D341Med (cell line): ENCODE results near the gene CCDC88A.
"Not testable (repeated sequence)": the region's sequence is repeated elsewhere in the genome, so short reads cannot be mapped to it uniquely, and the experiment has no call there.

Experiments
- DNase-seq: peaks from one replicate; pipeline ENCODE4 v3.0.0; 2012; ENCODE audit warnings: low spot score

CCDC88A gene, protein sequence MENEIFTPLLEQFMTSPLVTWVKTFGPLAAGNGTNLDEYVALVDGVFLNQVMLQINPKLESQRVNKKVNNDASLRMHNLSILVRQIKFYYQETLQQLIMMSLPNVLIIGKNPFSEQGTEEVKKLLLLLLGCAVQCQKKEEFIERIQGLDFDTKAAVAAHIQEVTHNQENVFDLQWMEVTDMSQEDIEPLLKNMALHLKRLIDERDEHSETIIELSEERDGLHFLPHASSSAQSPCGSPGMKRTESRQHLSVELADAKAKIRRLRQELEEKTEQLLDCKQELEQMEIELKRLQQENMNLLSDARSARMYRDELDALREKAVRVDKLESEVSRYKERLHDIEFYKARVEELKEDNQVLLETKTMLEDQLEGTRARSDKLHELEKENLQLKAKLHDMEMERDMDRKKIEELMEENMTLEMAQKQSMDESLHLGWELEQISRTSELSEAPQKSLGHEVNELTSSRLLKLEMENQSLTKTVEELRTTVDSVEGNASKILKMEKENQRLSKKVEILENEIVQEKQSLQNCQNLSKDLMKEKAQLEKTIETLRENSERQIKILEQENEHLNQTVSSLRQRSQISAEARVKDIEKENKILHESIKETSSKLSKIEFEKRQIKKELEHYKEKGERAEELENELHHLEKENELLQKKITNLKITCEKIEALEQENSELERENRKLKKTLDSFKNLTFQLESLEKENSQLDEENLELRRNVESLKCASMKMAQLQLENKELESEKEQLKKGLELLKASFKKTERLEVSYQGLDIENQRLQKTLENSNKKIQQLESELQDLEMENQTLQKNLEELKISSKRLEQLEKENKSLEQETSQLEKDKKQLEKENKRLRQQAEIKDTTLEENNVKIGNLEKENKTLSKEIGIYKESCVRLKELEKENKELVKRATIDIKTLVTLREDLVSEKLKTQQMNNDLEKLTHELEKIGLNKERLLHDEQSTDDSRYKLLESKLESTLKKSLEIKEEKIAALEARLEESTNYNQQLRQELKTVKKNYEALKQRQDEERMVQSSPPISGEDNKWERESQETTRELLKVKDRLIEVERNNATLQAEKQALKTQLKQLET (N-terminal part only)

DNA sequence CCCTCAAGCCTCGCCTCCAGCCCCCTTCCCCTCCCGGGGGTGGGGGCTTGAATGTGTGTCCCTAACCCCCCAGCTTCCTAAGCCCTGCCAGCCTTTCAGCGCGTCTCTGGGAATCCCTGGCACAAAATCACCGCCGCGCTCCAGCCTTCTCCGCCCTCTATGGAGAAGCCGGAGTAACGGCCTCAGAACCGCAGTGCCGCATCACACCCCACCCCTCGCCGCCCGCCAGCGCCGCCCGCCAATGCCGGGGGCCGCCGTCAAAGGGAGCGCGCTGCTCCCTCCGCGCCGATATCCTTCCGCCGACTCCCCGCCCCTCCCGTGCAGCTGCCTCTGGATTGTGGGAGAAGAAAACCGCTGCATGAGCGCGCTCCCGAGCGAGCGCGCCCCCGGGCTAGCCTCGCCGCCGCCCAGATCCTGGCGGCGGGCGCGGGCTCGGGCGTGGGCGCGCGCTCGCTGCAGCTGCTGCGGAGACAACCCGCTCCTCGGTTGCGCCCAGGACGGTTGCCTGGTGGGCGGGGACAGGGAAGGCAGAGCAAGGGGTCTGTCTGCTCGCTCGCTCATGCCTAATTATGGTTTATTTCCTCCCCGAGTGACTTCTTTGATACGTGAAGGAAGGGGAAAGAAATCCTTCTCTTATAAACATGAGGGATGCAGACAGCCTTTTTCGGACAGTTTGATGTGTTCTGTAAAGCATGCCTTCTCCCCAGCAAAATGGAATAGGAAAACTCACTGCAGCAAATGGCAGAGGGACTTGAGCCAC, at the start of gene CCDC88A:
Gene CCDC88A (minus strand): TSS at position 178 of the 760 bp plus-strand sequence. CDS start 777 bp downstream, outside the sequence.
- DNase-seq, result peak; percentile 94

DNA sequence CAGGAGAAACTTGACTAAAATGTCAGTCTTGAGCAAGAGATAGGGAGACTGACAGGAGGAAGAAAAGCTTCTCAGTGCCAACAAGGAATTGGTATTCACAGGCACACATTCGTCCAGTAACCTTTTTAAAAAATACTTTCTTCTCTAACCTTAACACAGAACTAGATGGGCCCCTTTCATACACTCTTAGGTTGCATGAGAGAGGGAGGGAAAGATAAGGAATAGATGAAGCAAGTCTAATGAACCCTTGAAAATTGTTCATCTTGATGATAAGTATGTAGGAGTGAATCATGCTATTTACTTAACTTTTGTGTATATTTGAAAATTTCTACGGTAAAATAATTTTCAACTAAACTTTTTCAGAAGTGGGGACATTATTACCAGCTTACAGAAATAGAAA, 42.0 kb upstream of the CCDC88A start:
- no peak for DNase-seq

DNA sequence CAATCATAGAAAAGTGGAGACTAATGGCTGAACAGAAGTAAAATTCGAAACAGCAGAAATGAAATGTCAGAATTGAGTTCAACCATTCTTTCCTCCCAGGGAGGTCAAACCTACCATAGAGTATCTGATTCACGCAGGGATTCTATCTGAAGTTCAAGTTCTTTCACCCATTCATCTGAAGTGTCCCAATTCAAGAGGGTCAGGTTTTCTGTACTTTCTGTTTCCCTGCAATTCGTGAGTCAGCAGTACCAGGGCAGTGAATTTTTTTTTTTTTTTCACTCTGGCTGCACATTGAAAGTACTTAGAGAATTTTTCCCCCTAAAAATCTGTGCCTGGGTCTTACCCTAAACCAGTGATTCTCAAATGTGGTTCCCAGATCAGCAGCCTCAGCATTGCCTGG, 40.9 kb upstream of the CCDC88A start:
- DNase-seq, result no peak

DNA sequence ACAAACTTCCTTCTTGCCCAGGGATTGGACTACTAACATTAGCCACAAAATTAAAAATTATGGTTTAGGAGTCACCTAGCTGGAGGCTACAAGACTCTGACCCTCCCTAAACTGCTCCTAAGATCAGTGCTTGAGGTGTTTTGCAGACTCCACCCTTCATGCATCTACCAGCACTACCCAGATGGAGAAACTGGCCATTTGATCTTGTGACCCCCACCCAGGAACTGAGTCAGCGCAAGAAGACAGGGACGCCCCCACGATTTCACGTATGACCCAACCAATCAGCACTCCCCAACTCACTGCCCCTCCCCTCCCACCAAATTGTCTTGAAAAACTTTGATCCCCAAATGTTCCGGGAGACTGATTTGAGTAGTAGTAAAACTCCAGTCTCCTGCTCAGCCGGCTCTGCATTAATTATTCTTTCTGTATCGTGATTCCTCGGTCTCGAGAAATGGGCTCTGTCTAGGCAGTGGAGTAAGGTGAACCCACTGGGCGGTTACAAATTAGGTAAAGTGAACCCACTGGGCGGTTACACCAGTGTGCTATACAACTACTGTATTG, 40.1 kb upstream of the CCDC88A start:
- DNase-seq, result no peak

DNA sequence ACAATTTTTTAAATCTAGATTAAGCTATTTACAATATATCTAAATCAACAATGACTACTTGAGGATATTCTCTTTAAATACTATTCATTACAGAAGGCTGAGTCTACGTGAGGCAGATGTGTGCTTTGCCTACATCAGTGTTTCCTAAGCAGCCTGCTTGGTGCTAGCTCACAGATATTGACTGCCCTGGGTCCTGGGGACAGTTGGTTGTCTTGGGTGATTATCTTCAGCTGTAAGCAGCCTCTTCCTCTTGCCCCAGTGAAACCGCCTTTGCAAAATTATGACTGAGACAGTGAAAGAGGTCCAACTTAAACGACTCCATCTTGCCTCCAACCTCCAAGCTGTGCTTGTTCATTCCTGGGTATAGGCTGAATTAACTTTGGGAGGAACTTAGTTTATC, 39.6 kb upstream of the CCDC88A start:
- DNase-seq, result no peak

DNA sequence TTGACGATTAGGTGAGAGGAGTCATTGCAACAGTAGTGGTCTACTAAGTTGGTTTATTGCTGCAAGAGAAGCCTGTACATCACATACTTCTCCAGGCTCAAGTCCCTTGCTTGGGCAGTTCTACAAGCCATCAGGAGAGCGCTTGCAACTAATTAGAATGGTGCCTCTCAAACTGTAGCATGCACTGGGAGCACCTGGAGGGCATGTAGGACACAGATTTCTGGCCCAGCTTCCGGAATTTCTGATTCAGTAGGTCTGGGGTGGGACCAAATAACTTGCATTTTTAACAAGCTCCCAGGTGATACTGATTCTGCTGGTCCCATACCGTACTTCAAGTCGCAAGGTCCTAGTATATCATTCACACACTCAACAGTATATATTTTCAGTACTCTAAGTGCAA, 34.5 kb upstream of the CCDC88A start:
- DNase-seq, result no peak

DNA sequence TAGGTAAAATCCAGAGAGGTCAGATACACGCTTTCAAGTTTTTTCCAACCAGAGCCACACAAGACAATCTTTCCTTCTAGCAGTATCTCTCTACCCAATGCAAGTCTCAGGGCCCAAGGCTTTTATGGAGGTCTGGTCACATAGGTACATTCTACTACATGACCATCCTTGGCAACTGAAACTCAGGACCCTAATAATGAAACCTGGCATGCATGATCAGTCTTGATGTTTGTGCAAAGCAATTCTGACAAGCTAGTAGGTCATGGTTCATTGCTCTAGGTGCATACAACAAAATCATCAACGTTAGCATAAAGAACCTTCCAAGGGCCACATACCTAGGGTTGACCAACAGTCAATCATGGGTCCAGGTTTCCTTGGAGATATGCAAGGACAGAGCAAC, 33.2 kb upstream of the CCDC88A start:
- no peak for DNase-seq

DNA sequence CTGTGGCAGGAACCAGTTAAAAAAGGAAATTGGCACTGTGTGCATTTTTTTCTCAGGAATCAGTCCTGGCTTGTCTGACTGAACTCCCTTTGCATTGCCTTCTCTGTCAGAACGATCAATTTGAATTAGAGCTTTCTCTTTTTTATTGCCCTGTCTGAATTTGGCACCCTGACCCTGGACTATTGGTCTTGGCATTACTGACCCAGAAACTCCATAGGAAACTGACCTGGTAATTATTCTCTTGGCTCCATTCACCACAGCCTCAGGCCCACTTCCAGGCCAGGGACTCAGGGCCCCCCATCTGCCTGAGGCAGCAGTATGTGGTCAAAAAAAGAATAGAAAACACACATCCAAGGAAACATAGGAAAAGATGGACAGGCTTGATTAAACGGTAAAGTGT, 32.0 kb upstream of the CCDC88A start:
- no peak for DNase-seq

DNA sequence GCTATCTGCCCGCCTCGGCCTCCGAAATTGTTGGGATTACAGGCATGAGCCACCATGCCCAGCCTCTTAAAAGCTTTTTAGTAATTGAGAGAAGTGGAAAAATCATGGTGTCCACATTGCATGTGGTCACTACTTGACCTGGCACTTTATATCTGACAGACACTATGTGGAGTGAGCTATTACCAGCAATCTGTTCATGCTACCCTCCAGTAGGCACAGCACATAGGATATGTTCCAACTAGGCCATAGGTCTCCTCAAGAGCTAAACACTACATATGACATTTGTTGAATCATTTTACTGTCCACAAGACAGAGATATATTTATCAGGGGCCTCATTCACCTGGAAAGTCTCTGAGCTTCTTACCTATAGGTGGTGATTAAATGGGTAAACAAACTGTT, 30.4 kb upstream of the CCDC88A start:
- not testable (repeated sequence) for DNase-seq

DNA sequence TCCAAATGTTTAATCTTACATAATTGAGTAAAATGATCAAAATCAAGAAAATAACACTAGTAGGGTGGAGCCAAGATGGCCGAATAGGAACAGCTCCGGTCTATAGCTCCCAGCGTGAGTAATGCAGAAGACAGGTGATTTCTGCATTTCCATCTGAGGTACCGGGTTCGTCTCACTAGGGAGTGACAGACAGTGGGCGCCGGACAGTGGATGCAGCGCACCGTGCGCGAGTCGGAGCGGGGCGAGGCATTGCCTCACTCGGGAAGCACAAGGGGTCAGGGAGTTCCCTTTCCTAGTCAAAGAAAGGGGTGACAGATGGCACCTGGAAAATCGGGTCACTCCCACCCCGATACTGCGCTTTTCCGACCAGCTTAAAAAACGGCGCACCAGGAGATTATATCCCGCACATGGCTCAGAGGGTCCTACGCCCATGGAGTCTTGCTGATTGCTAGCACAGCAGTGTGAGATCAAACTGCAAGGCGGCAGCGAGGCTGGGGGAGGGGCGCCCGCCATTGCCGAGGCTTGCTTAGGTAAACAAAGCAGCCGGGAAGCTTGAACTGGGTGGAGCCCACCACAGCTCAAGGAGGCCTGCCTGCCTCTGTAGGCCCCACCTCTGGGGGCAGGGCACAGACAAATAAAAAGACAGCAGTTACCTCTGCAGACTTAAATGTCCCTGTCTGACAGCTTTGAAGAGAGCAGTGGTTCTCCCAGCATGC, 22.5 kb upstream of the CCDC88A start:
- DNase-seq, result not testable (repeated sequence)

DNA sequence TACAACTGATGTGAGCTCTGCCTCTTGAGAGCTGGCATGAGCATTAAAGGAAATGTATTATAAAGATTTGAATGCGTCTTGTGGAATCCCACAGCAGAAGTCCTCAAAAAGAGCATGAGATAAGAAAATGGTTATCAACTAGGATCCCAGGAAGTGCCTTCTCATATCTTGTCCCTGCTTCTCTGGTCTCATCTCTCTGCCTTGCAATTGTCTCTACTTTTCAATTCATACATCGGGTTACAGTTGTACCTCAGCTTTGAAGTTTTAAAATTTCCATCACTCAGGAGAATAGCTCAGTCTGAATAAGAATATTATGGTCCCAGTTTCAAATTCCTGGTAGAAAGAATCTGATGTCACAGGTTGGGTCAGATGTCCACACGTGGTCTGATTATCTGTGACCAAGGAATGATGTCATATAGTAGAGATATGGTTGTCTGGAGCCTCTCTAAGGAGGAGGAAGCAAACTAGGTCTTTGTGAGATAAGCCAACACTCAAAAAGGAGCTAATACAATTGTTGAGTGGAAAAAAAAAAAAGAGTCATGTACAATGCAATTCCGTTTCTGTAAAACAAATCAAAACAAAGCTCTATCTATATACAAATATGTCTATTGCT, 21.7 kb upstream of the CCDC88A start:
- DNase-seq, result no peak

DNA sequence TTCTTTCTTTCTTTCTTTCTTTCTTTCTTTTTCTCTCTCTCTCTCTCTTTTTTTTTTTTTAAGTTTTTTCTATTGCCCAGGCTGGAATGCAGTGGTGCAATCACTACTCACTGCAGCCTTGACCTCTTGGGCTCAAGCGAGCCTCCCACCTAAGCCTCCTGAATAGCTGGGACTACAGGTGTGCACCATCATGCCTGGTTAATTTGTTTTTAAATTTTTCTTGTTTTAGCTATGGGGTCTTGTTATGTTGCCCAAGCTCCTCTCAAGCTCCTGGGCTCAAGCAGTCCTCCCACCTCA, 19.4 kb upstream of the CCDC88A start:
- DNase-seq, result no peak

DNA sequence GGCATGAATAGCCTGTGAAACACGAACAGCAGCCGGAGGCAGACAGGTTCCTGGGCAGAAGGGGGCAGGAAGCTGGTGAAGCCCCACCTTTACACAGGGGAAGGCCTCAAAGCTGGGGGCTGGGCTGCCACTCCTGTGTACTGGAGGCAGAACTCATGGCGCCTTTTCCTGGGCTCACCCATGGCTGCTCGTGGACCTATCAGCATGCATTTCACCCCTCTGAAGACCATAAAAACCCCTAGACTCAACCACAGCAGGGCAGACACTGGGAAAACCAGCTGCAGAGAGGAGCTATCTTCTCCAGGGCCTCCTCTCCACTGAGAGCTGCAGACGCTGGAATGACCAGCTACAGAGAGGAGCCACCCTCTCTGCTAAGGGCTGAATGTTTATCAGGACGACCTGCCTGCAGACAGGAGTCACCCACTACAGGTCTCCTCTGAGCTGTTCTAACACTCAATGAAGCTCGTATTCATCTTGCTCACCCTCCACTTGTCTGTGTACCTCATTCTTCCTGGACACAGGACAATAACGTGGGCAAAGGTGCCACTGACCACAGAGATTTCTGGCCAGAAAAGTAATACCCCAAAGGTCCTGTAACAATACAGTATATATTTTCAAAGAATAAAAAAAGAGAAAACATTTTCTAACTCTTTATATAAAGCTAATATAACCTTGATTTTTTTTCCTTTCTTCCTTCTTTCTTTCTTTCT, 18.9 kb upstream of the CCDC88A start:
- DNase-seq, result no peak

DNA sequence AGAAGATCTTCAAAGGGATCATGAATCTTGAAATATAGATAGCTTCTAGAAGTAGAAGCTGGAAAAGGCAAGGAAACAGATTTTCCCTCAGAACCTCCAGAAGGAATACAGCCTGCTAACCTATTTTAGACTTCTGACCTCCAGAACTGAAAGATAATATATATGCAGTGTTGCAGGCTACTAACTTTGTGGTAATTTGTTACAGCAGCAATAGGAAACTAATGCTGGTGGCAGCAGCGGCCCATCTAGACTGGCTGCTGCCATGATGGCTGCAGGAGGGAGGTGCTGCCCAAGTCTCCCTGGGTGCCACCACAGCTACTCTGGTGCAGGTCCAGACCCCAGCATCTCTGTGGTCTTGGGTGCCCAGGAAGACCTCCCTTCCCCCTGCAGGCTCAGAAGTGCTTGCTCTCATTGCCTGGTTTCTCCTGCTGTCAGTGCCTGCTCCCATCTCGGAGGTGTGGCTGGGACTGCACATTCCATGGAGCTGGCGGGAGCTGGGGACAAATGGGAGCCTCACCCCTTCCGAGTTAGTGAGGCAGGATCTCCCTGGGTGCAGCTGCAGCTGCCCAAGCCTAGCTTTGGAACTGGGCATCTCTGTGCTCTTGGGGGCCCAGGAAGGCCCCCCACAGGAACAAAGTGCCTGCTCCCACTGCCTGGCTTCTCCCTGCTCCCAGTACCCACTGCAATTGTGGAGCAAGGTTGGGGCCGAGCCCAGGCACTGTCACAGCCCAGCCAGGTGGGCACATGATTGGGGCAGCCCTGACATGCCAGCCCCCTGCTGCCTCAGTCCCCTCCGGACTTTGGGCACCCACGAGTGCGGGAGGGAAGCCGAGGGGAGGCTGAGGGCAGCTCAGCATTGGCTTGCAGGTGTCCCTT, 18.1 kb upstream of the CCDC88A start:
- no peak for DNase-seq

DNA sequence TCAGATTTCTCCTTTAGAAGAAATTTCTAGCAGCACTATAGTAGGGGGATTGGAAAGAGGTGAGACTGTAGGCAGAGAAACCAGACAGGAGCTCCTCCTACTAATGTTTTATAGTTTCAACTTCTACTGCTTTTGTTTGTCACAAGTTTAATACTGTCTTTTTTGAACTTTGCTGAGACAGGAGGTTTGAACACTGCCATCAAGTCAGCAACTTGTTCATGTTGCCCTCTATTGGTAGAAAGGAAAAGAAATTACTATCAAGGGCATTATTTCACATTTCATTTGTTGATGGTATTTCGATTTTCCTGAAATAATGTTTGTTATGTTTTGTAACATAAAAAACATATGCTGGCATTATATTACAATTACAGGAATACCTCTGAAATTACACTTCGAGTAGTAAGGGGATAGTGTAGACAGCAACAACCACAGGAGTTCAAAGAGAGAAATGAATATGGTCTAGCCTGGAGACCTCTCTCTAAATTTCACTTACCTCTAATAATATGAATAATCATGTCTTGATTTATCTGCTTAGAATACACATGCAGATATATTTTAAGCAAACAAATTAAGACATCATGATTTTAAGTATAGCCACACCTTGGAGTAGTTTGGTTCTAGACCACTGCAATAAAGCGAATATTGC, 12.4 kb upstream of the CCDC88A start:
- peak; percentile 24 for DNase-seq

DNA sequence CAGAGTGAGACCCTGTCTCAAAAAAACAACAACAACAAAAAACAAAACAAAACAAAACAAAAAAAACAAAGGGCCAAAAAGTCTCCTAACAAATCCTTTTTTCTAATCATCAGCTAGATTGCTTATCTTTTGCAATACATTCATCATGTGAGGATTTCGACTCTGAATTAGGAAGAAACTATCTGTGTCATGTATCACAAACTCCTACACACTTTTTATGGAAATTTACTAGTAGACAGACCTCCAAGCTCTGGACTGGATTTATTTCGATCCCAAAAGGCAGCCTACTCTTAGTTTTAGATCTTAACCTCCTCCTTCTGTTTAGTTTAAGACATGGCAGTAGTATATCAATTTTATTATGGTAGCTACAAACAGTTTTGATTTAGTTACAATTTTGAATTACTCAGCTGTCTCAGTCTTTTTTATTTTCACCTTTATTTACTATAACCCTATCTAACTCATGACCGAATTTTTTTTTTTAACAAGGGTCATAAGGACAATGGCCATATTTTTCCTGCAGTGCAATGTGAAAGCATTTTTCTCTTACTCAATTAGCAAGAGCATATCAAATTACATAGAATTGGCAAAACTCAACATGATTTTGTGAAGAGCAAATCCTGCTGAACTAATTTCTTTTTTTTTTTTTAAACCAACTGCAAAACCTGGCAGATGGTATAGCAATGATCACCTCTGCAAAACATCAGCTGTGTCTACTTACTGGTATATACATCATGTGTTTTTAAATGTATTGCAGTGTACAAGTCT, 10.7 kb upstream of the CCDC88A start:
- DNase-seq, result no peak

DNA sequence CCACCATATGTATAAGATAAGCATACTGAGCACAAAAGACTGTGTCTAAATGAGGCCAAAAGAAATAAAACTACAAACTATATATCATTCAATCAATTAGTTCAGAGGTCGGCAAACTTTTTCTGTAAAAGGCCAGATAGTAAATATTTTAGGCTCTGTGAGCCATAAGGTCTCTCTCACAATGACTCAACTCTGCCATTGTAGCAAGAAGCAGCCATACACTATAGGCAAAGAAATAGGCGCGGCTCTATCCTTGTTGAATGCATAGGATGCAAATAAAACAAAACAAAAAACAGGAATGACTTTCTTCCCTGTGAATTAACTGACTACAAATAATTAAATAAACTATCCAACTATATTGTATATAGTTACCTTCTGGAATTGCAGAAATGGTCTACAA, 8.6 kb upstream of the CCDC88A start:
- DNase-seq, result no peak

DNA sequence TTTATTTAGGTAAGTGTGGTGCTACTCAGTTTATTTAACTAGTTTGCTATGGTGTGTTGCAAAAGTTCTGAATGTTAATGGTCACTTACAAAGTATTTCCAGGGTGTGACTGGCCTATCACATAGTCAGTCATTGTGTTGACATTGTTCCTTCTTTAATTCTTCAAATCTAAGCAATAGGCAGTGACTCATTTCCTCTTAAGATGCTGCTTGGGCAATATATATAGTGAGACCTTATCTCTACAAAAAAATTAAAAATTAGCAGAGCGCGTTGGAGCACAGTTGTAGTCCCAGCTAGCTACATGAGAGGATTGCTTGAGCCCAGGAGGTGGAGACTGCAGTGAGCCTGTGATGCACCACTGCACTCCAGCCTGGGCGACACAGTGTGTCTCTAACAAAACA, 5.8 kb upstream of the CCDC88A start:
- no peak for DNase-seq
